Transverse colon (tissue), 4 donors: ENCODE data around the gene KRT74. TPM values are rescaled to one million over a fixed set of nuclear protein-coding genes. Genes with fewer than 3 reads are reported as not detected.

Experiments used
- DNase-seq: peaks from one replicate; pipeline ENCODE4 v3.0.0-alpha.2; 2019
- H3K27ac ChIP-seq, 4 donors: fragments of 200-600 bp; sonication (generic); 2 replicates each; pipeline ENCODE4 v1.5.1; 2016 to 2018; ENCODE audit warnings: inconsistent platforms in 4 of 4
- H3K27me3 ChIP-seq: fragments of 200-600 bp; sonication (generic); 2 replicates; pipeline ENCODE4 v1.5.1; 2017; ENCODE audit warnings: inconsistent platforms
- H3K36me3 ChIP-seq, 4 donors: fragments of 200-600 bp; sonication (generic); 2 replicates each; pipeline ENCODE4 v1.5.1; 2017 to 2019; ENCODE audit warnings: inconsistent platforms in 4 of 4
- H3K4me1 ChIP-seq, 4 donors: fragments of 200-600 bp; sonication (generic); 2 replicates each; pipeline ENCODE4 v1.5.1; 2017 to 2020; ENCODE audit warnings: inconsistent platforms in 4 of 4
- H3K4me3 ChIP-seq, 4 donors: fragments of 200-600 bp; sonication (generic); 1 replicate in 1 of 4; 2 replicates in 3 of 4; pipeline versions ENCODE4 v1.5.1 to v1.6.1; 2017 to 2019; ENCODE audit warnings: inconsistent platforms in 4 of 4
- H3K9me3 ChIP-seq, 2 donors: fragments of 200-600 bp; sonication (generic); 2 replicates each; pipeline ENCODE4 v1.5.1; 2017 to 2019; ENCODE audit warnings: inconsistent platforms in 2 of 2
- EP300 ChIP-seq: sonication (generic); formaldehyde crosslinking; IDR thresholded peaks from one replicate; pipeline ENCODE4 v1.6.1; 2017; ENCODE audit warnings: antibody characterized with exemption, low read depth
- POLR2A ChIP-seq: fragments of 450-650 bp; IDR thresholded peaks from one replicate; pipeline ENCODE4 v1.6.1; 2016; ENCODE audit warnings: antibody characterized with exemption, mild to moderate bottlenecking, moderate library complexity
- POLR2AphosphoS5 ChIP-seq, 3 donors: sonication (generic); formaldehyde crosslinking; IDR thresholded peaks; one replicate each; pipeline ENCODE4 v1.6.1; 2016; ENCODE audit warnings: antibody characterized with exemption in 3 of 3
- whole genome bisulfite sequencing, 2 donors: methylation state at CpG; one replicate each; pipeline ENCODE4 v1.1.5; 2018; ENCODE audit warnings: low coverage in 1 of 2; 5-methylcytosine and 5-hydroxymethylcytosine counted together
- in situ Hi-C, 4 donors: fragments of 200-750 bp; cut with MboI; loops; one replicate each; pipeline versions ENCODE4 v1.15.0 to v1.15.1; 2017; ENCODE audit warnings: low sequenced_read_pairs in 3 of 4, low pct_ligation_motif_present in 1 of 4, low pct_unique_long_range_greater_than_20kb in 1 of 4
- intact Hi-C: fragments of 100-400 bp; cut with DNase I; formaldehyde crosslinking; loops from one replicate; pipeline ENCODE4 v1.15.1; 2023; ENCODE audit warnings: low total_unique reads
- total RNA-seq, 4 donors: library from RNA; depleted of rRNA; stranded (reverse); fragments of >200 nt; gene quantifications; one replicate each; pipeline ENCODE4 v1.1.0, GENCODE V29; 2016
- TF ChIP-seq, protein P1 (sequence below), 5 experiments: fragments of 200-600 bp in 3 of 5; fragments of 450-650 bp in 2 of 5; sonication (generic) in 3 of 5; IDR thresholded peaks; 1 replicate in 2 of 5; 2 replicates in 3 of 5; pipeline ENCODE4 v1.5.1; 2016 to 2017; ENCODE audit warnings: antibody characterized with exemption in 5 of 5, inconsistent platforms in 3 of 5, mild to moderate bottlenecking in 2 of 5, moderate library complexity in 1 of 5

The KRT74 gene
- total RNA-seq, 4 donors from 2014 or later, result not detected

GRCh38 chr12:52552055-52552454, 21.6 kb downstream of the KRT74 start:
- in situ Hi-C loops, result no loop called here
- no peak for DNase-seq
- intact Hi-C loops, result no loop called here
- Histone ChIP-seq H3K9me3 (no peaks in the 10 kb centered on the region), H3K27me3 (no peaks in the 10 kb centered on the region), H3K4me1 (no peaks in the 10 kb centered on the region), H3K36me3 (no peaks in the 10 kb centered on the region), H3K27ac (no peak overlapping the region), H3K4me3 (no peak overlapping the region)
- TF ChIP-seq, protein P1, sequence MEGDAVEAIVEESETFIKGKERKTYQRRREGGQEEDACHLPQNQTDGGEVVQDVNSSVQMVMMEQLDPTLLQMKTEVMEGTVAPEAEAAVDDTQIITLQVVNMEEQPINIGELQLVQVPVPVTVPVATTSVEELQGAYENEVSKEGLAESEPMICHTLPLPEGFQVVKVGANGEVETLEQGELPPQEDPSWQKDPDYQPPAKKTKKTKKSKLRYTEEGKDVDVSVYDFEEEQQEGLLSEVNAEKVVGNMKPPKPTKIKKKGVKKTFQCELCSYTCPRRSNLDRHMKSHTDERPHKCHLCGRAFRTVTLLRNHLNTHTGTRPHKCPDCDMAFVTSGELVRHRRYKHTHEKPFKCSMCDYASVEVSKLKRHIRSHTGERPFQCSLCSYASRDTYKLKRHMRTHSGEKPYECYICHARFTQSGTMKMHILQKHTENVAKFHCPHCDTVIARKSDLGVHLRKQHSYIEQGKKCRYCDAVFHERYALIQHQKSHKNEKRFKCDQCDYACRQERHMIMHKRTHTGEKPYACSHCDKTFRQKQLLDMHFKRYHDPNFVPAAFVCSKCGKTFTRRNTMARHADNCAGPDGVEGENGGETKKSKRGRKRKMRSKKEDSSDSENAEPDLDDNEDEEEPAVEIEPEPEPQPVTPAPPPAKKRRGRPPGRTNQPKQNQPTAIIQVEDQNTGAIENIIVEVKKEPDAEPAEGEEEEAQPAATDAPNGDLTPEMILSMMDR (IDR thresholded peaks at IDR 0.05), result no peak
- TF ChIP-seq POLR2AphosphoS5 (IDR thresholded peaks at IDR 0.05) (no peak), POLR2A (no peak), EP300 (no peak)
- WGBS, 2 donors, result 47 to 70% methylated on average over 2 to 5 of the region's 5 CpGs

DNA sequence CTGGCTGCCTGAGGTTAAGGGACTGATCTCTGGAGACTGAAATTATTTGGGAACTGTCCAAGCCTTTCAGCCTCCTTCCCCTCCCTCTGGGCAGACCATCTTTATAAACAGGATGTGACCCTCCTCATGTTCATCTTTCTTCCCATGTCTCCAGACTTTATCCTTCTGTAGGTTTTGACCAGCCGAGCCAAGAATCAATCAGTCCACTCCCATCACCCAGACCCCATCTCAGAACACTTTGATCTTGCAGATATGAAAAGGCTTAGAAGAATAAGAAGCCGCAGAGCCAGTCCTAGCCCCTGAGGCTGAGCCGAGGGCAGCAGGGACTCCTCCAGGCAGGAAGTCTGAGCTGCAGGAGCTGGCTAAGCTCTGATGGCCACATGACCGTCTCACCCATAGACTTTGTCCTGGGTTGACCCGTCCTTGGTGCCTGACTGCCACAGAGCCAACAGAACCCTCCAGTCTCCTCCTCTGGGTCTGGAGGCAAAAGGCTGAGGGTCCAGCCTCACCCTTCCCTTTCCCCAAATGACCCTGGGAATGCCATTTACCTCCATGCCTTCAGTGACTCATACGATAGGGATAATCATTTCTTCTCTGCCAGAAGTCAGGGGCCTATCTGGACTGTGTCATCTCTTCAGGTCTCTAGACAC, 22.3 kb downstream of the KRT74 start:
- WGBS, 2 donors, result 55% methylated on average over 6 of the region's 6 CpGs; no CpG with 5 or more reads in 1 of the 2 donors
- Histone ChIP-seq H3K4me3 (no peak overlapping the region), H3K27me3 (no peaks in the 10 kb centered on the region), H3K4me1 (no peaks in the 10 kb centered on the region), H3K27ac (no peak overlapping the region), H3K9me3 (no peaks in the 10 kb centered on the region), H3K36me3 (no peaks in the 10 kb centered on the region)
- no peak for DNase-seq
- intact Hi-C loops (no loop called here), in situ Hi-C loops (no loop called here)
- TF ChIP-seq, protein P1 (IDR thresholded peaks at IDR 0.05), result no peak
- TF ChIP-seq POLR2A (no peak), POLR2AphosphoS5 (IDR thresholded peaks at IDR 0.05) (no peak), EP300 (no peak)

DNA sequence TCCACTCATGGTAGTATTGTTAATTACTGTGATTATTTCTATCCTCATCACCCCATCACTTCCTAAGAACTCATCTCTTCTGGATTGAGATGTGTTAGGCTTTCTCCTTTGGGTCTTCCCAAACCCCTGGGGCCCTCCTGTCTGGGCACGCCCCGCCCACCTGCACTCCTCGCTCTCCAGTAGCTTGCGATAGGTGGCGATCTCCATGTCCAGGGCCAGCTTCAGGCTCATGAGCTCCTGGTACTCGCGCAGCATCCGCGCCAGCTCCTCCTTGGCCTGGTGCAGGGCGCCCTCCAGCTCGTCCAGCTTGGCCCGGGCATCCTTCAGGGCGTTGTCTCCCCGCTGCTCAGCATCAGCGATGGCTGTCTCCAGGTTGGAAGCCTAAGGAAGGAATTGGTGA, 27.5 kb downstream of the KRT74 start:
- in situ Hi-C loops (no loop called here), intact Hi-C loops (no loop called here)
- no peaks in the 10 kb centered on the region for H3K9me3 ChIP-seq
- 91% methylated on average over 9 to 15 of the region's 15 CpGs for WGBS, 2 donors
- TF ChIP-seq EP300 (no peak), POLR2AphosphoS5 (IDR thresholded peaks at IDR 0.05) (no peak)
- H3K27me3 ChIP-seq, result no peaks in the 10 kb centered on the region
- no peaks in the 10 kb centered on the region for H3K4me1 ChIP-seq
- DNase-seq, result no peak
- no peak overlapping the region for H3K4me3 ChIP-seq
- H3K36me3 ChIP-seq, result no peaks in the 10 kb centered on the region
- no peak overlapping the region for H3K27ac ChIP-seq

DNA sequence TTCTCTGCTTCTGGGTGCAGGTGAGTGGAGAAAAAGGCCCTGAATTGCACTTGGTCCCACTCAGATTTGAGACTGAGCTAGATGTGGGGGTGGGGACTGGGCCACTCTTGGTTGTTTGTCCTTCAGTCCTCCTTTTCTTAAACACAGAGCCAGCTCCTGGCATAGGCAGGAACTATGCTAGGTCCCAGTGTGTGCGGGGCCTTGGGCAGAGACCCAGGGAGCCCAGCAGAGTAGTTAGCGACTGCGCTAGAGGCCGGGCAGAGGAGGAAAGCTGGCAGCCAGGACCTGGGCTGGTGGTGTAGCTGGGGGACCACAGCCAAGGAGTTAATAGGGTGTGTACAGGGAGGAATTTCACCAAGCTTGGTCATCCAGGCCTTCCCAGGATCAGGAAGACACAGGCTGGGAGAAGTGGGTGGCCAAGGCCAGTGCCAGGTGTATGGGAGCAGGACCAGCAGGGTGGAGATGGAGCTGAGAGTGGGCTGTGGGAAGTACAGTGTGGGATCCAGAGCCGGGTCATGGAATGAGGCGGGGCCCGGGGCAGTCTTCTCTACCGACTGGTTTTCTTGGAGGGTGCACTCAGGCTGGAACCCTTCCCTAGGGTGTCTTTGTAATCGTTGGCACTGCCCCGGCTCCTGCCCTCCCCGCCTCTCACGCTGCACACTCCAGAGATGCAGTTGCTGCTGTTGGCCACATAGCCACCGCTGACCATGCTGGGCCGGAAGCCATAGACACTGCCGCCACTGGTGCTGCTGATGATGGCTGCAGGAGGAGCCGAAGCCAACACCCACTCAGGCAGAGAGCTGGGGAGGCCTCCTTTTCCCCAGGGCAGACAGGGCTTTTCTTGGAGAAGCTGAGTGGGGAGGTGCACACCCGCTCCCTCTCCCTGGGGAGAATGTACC, 29.4 kb downstream of the KRT74 start:
- Histone ChIP-seq H3K4me1 (peaks cover 0 to 3% (median 0%) of the 10 kb centered on the region in 4 donors), H3K4me3 (no peak overlapping the region), H3K27ac (no peak overlapping the region), H3K36me3 (no peaks in the 10 kb centered on the region), H3K27me3 (no peaks in the 10 kb centered on the region), H3K9me3 (no peaks in the 10 kb centered on the region)
- WGBS, 2 donors, result 77% methylated on average over 17 of the region's 17 CpGs; no CpG with 5 or more reads in 1 of the 2 donors
- no peak for DNase-seq
- intact Hi-C loops, result no loop called here
- in situ Hi-C loops, result no loop called here
- TF ChIP-seq, protein P1 (IDR thresholded peaks at IDR 0.05), result no peak
- TF ChIP-seq POLR2AphosphoS5 (IDR thresholded peaks at IDR 0.05), result no peak
- no peak for TF ChIP-seq POLR2A
- TF ChIP-seq EP300, result no peak
